RWPE1 (cell line): ENCODE results near the gene TBL3.

Source experiments
- CTCF ChIA-PET: fragments of 350-600 bp; sonication (Branson Sonifier 250); formaldehyde crosslinking; extraction: SDS; loops from one replicate; lab custom pipeline; 2021; lab: Yijun Ruan, JAX
- POLR2A ChIA-PET: fragments of 400-600 bp; formaldehyde crosslinking; extraction: SDS; loops from one replicate; lab custom pipeline; 2020; ENCODE audit warnings: antibody characterized with exemption; ENCODE audit not compliant: low non-redundant PET; lab: Yijun Ruan, JAX
- DNase-seq: peaks from one replicate; pipeline ENCODE4 v3.0.0; 2012; ENCODE audit warnings: low spot score
- H3K27ac ChIP-seq: fragments of 450-650 bp; 2 replicates; pipeline ENCODE4 v1.5.1; 2017
- CTCF ChIP-seq: fragments of 450-650 bp; conservative IDR thresholded peaks from 2 replicates; pipeline ENCODE4 v1.5.1; 2017; ENCODE audit warnings: low read depth, mild to moderate bottlenecking

Gene TBL3

GRCh38 chr16:1993731-1994131, 21.9 kb downstream of the TBL3 start:
- POLR2A ChIA-PET = interaction anchor here (0.6 kb wide), 1 partner anchor 29 kb away, joined by 3 read pairs; the partner anchor contains the start of gene RPS2
- CTCF ChIA-PET = interaction anchor here (0.7 kb wide), 1 partner anchor 45 kb away, joined by 3 read pairs; no protein-coding TSS in a partner anchor
- H3K27ac ChIP-seq = peak overlapping the region; percentile 71
- DNase-seq = no peak
- TF ChIP-seq CTCF = no peak

- no peak for TF ChIP-seq CTCF
- H3K27ac ChIP-seq = peak overlapping the region; percentile 98
- DNase-seq = no peak
- ChIA-PET POLR2A (no interaction called here), CTCF (no interaction called here)
These were observed 25.9 kb downstream of the TBL3 start for GRCh38 chr16:1997494-1998359.

- no peak for TF ChIP-seq CTCF
- POLR2A ChIA-PET = no interaction called here
- DNase-seq = no peak
- CTCF ChIA-PET = no interaction called here
- H3K27ac ChIP-seq = peak overlapping the region; percentile 98
These were observed 26.5 kb downstream of the TBL3 start for GRCh38 chr16:1998360-1998835.

DNA sequence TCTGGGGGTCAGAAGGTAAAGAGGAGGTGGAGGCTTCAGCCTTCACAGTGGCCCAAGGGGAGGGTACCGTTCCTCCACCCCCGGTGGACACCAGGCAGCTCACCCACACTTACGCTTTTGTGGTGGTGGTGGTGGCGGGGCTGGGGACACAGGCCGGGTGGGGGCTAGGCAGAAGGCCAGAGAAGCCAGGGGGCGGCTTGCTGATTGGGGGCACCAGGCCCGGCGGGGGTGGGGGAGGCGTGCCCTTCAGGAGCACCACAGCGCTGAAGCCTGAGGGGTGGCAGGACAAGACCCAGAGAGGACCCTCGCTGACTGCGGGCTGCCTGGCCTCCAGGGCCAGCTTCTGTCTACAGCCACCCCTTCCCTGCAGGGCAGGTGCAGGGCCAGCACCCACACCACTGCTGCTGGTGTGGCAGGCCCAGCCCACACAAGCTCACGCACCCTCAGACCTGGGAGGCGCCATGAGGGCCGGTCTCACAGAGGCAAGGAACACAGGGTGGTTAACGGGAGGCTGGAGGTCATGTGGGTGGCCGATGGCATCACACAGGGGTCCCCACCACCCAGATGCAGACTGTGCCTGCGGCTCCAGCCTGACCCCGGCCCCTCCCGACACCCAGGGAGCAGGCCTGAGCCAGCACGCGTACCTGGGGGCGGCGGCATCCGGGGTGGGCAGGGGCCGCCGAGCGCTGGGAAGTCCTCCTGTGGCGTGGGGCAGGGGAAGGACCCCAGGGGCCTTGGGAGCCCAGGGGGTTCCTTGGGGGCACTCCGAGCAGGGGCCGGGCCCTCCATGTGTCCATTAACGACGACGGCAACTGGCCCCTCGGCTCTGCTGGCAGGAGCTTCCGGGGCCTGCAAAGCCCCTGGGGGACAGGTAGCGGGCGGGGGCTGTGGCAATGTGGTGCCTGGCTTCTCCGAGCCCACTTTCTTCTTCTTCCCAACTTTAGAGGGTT, 27.3 kb downstream of the TBL3 start:
- POLR2A ChIA-PET = no interaction called here
- no peak for DNase-seq
- no peak for TF ChIP-seq CTCF
- CTCF ChIA-PET = no interaction called here
- peak overlapping the region; percentile 98 for H3K27ac ChIP-seq

GRCh38 chr16:1999866-2000514, 28.1 kb downstream of the TBL3 start:
- TF ChIP-seq CTCF = no peak
- H3K27ac ChIP-seq = peak overlapping the region; percentile 98
- POLR2A ChIA-PET = interaction anchor here (0.6 kb wide), 1 partner anchor 511 kb away, joined by 5 read pairs; no protein-coding TSS in a partner anchor
- CTCF ChIA-PET = no interaction called here
- no peak for DNase-seq
